HCT116 (cell line): ENCODE results near the gene RAB31. TPM values are rescaled to one million over a fixed set of nuclear protein-coding genes. Genes with fewer than 3 reads are reported as not detected.
A peak's percentile ranks its signal among the peaks of the same experiment; 100 is the strongest.

Source experiments
- ATAC-seq: fragments of 200-7000 bp; cut with Tn5 transposase; 2 replicates; pipeline ENCODE4 v1.9.1; 2020; ENCODE audit warnings: mild to moderate bottlenecking, moderate library complexity
- BruUV-seq: library from RNA; stranded (reverse); fragments of 400-500 nt; replicated peaks from 2 replicates; lab custom pipeline; 2021; lab: Mats Ljungman, UMichigan
- CTCF ChIA-PET: fragments of 300-600 bp; sonication (Branson Sonifier 250); formaldehyde crosslinking; loops from one replicate; lab custom pipeline; 2021; ENCODE audit warnings: antibody characterized with exemption; lab: Charles Lee
- POLR2A ChIA-PET: fragments of 300-600, 350-600 bp; sonication (Branson Sonifier 250); formaldehyde crosslinking; loops from one replicate; lab custom pipeline; 2021; ENCODE audit warnings: antibody characterized with exemption; lab: Charles Lee
- RAD21 ChIA-PET, 2 experiments: fragments of 300-600 bp; sonication (Branson Sonifier 250); formaldehyde crosslinking; loops; one replicate each; lab custom pipeline; 2023; ENCODE audit warnings: low total read pairs in 2 of 2; ENCODE audit not compliant: uncharacterized antibody in 2 of 2, unreplicated experiment in 2 of 2, low non-redundant PET in 1 of 2; lab: Charles Lee
- DNase-seq: peaks from one replicate; pipeline ENCODE4 v3.0.0-alpha.2; 2010; ENCODE audit warnings: low read depth, low spot score
- H2AFZ ChIP-seq: fragments of 200-600 bp; shearing (Covaris generic), sonication (generic); 2 replicates; pipeline ENCODE4 v1.6.1; 2017; ENCODE audit warnings: low read depth, mixed run types, mixed read lengths, antibody characterized with exemption, low read length; ENCODE audit not compliant: poor library complexity, severe bottlenecking
- H3K27ac ChIP-seq: 2 replicates; pipeline ENCODE4 v1.5.1; 2012; ENCODE audit warnings: low read depth, low read length
- H3K27me3 ChIP-seq: fragments of 200-600 bp; sonication (generic); 2 replicates; pipeline ENCODE4 v1.6.1; 2016; ENCODE audit warnings: mixed run types, low read length, mixed read lengths; ENCODE audit not compliant: insufficient read depth
- H3K36me3 ChIP-seq, 2 experiments: fragments of 200-500 bp in 1 of 2; fragments of 200-600 bp in 1 of 2; sonication (Bioruptor generic) in 1 of 2; sonication (generic) in 1 of 2; 2 replicates each; pipeline versions ENCODE4 v1.5.1 to v1.6.1; 2014 to 2016; ENCODE audit warnings: low read length in 2 of 2, inconsistent platforms in 1 of 2, mixed read lengths in 1 of 2, mixed run types in 1 of 2; ENCODE audit not compliant: insufficient read depth in 2 of 2, control insufficient read depth in 1 of 2
- H3K4me1 ChIP-seq, 2 experiments: fragments of 200-600 bp in 1 of 2; sonication (generic) in 1 of 2; 2 replicates each; pipeline versions ENCODE4 v1.5.1 to v1.6.1; 2012 to 2017; ENCODE audit warnings: low read length in 2 of 2, inconsistent platforms in 1 of 2, mild to moderate bottlenecking in 1 of 2, mixed read lengths in 1 of 2, mixed run types in 1 of 2, moderate library complexity in 1 of 2; ENCODE audit not compliant: insufficient read depth in 2 of 2, control insufficient read depth in 1 of 2
- H3K4me2 ChIP-seq: fragments of 200-600 bp; sonication (generic); 2 replicates; pipeline ENCODE4 v1.6.1; 2017; ENCODE audit warnings: mixed run types, low read length, mixed read lengths
- H3K4me3 ChIP-seq, 2 experiments: fragments of 200-600 bp in 1 of 2; sonication (generic) in 1 of 2; replicated peaks in 1 of 2; 2 replicates each; pipeline ENCODE4 v1.5.1; 2011 to 2016; ENCODE audit warnings: low read length in 2 of 2, control low read depth in 1 of 2, low read depth in 1 of 2, mild to moderate bottlenecking in 1 of 2, mixed read lengths in 1 of 2, mixed run types in 1 of 2
- H3K79me2 ChIP-seq: fragments of 200-600 bp; sonication (generic); 2 replicates; pipeline ENCODE4 v1.6.1; 2017; ENCODE audit warnings: mild to moderate bottlenecking, mixed run types, low read length, moderate library complexity, mixed read lengths; ENCODE audit not compliant: insufficient read depth
- H3K9ac ChIP-seq: fragments of 200-600 bp; sonication (generic); 2 replicates; pipeline ENCODE4 v1.6.1; 2016; ENCODE audit warnings: low read length, mixed read lengths
- H3K9me2 ChIP-seq: fragments of 200-600 bp; sonication (generic), shearing (Covaris generic); 2 replicates; pipeline ENCODE4 v1.6.1; 2017; ENCODE audit warnings: mixed run types, mild to moderate bottlenecking, moderate library complexity; ENCODE audit not compliant: insufficient read depth
- H3K9me3 ChIP-seq, 2 experiments: fragments of 200-500 bp in 1 of 2; fragments of 200-600 bp in 1 of 2; sonication (Bioruptor generic) in 1 of 2; sonication (generic) in 1 of 2; 2 replicates each; pipeline ENCODE4 v1.6.1; 2014 to 2017; ENCODE audit warnings: low read length in 2 of 2, mixed read lengths in 2 of 2, inconsistent platforms in 1 of 2, low read depth in 1 of 2, mild to moderate bottlenecking in 1 of 2, mixed run types in 1 of 2, moderate library complexity in 1 of 2; ENCODE audit not compliant: control insufficient read depth in 1 of 2, insufficient read depth in 1 of 2
- H4K20me1 ChIP-seq: fragments of 200-600 bp; sonication (generic), shearing (Covaris generic); 2 replicates; pipeline ENCODE4 v1.6.1; 2017; ENCODE audit warnings: mixed run types, mild to moderate bottlenecking, moderate library complexity; ENCODE audit not compliant: insufficient read depth
- CEBPB ChIP-seq: IDR thresholded peaks from 2 replicates; pipeline ENCODE4 v1.6.1; 2012; ENCODE audit warnings: low read depth
- EGR1 ChIP-seq: IDR thresholded peaks from 2 replicates; pipeline ENCODE4 v1.6.1; 2012; ENCODE audit warnings: low read depth
- EZH2 ChIP-seq: fragments of 200-600 bp; sonication (generic); IDR thresholded peaks from 2 replicates; pipeline ENCODE4 v1.6.1; 2017; ENCODE audit warnings: antibody characterized with exemption, mixed run types
- EZH2phosphoT487 ChIP-seq: fragments of 200-600 bp; IDR thresholded peaks from 2 replicates; pipeline ENCODE4 v1.6.1; 2018; ENCODE audit warnings: antibody characterized with exemption, borderline replicate concordance
- FOSL1 ChIP-seq: IDR thresholded peaks from 2 replicates; pipeline ENCODE4 v1.6.1; 2012; ENCODE audit warnings: low read depth
- JUND ChIP-seq: IDR thresholded peaks from 2 replicates; pipeline ENCODE4 v1.6.1; 2012
- POLR2AphosphoS5 ChIP-seq: IDR thresholded peaks from 2 replicates; pipeline ENCODE4 v1.6.1; 2011; ENCODE audit warnings: mild to moderate bottlenecking, low read depth, low read length, moderate library complexity
- REST ChIP-seq: IDR thresholded peaks from 2 replicates; pipeline ENCODE4 v1.6.1; 2012; ENCODE audit warnings: low read depth
- SIN3A ChIP-seq: IDR thresholded peaks from 2 replicates; pipeline ENCODE4 v1.6.1; 2012; ENCODE audit warnings: low read depth
- SP1 ChIP-seq: IDR thresholded peaks from 2 replicates; pipeline ENCODE4 v1.6.1; 2012; ENCODE audit warnings: low read depth
- TCF7L2 ChIP-seq: IDR thresholded peaks from 2 replicates; pipeline ENCODE4 v1.7.0; 2011; ENCODE audit warnings: borderline replicate concordance, inconsistent platforms; ENCODE audit not compliant: insufficient read depth, insufficient read length; ENCODE audit errors: extremely low read depth
- YY1 ChIP-seq: IDR thresholded peaks from 2 replicates; pipeline ENCODE4 v1.6.1; 2011; ENCODE audit warnings: low read length, low read depth, moderate library complexity, mild to moderate bottlenecking; ENCODE audit not compliant: insufficient replicate concordance; ENCODE audit errors: extremely low read depth
- ZFX ChIP-seq: fragments of 450-650 bp; IDR thresholded peaks from 2 replicates; pipeline ENCODE4 v1.6.1; 2017
- ZNF274 ChIP-seq: fragments of 200-500 bp; sonication (Bioruptor generic); IDR thresholded peaks from 2 replicates; pipeline ENCODE4 v1.6.1; 2014; ENCODE audit warnings: mild to moderate bottlenecking, low read depth, low read length, inconsistent platforms
- intact Hi-C: fragments of 100-400 bp; cut with micrococcal nuclease; formaldehyde crosslinking; loops from 2 replicates; pipeline ENCODE4 v1.10.0; 2022
- total RNA-seq: library from RNA; stranded (reverse); gene quantifications from one replicate; pipeline ENCODE4 v1.2.1, GENCODE V29; 2021; ENCODE audit not compliant: unreplicated experiment

The RAB31 gene
- total RNA-seq, 1 experiment from 2014 or later: 46.9 TPM

- Histone ChIP-seq H3K79me2 (peaks cover 5% of the 10 kb centered on the region), H3K27ac (peak overlapping the region; percentile 63; the same call in 1 of the 2 replicates), H3K9me2 (no peaks in the 10 kb centered on the region), H3K9ac (peak overlapping the region; percentile 84), H3K27me3 (no peaks in the 10 kb centered on the region), H2AFZ (no peak overlapping the region), H3K36me3 (no peaks in the 10 kb centered on the region), H3K4me2 (peak overlapping the region; percentile 92), H4K20me1 (no peaks in the 10 kb centered on the region), H3K4me1 (peaks cover 27 to 56% of the 10 kb centered on the region in 2 experiments), H3K4me3 (peak overlapping the region; percentile 67 to 77), H3K9me3 (no peaks in the 10 kb centered on the region)
- TF ChIP-seq EGR1: 0 out of 2 replicates have a peak, but pooled peaks have one; percentile 8
- TF ChIP-seq EZH2phosphoT487: no peak
- no peak for TF ChIP-seq SP1
- TF ChIP-seq TCF7L2: no peak
- TF ChIP-seq YY1: no peak
- TF ChIP-seq POLR2AphosphoS5: no peak
- no peak for TF ChIP-seq ZNF274
- no peak for TF ChIP-seq SIN3A
- TF ChIP-seq CEBPB: no peak
- TF ChIP-seq EZH2: no peak
- TF ChIP-seq FOSL1: no peak
- TF ChIP-seq JUND: no peak
- TF ChIP-seq REST: no peak
- 0 out of 2 replicates have a peak, but pooled peaks have one; percentile 27 for TF ChIP-seq ZFX
- intact Hi-C loops: no loop called here
- RAD21 ChIA-PET: no interaction called here
- DNase-seq (no peak), ATAC-seq (no peak; the same call in 1 of the 2 replicates)
- POLR2A ChIA-PET: interaction anchor here (1.3 kb wide), 1 partner anchor 11 kb away, joined by 3 read pairs; no protein-coding TSS in a partner anchor
- no TSS peak for BruUV-seq
- CTCF ChIA-PET: interaction anchor here (1.0 kb wide), 1 partner anchor 10 kb away, joined by 4 read pairs; no protein-coding TSS in a partner anchor
These were observed 568 bp downstream of the RAB31 start for GRCh38 chr18:9708434-9709303.
